Measurements from ENCODE around the gene CHAD. TPM values are rescaled to one million over a fixed set of nuclear protein-coding genes. Genes with fewer than 3 reads are reported as not detected.

Gene CHAD
- total and polyA plus RNA-seq, 2 of the 4 experiments (the other 2 are of a cell fraction), result 0.03 TPM; not detected in 1

GRCh38 chr17:50492214-50492613 lies 23.5 kb upstream of the CHAD start:
- H3K27me3 ChIP-seq (ENCODE audit: control insufficient read depth, insufficient read depth, low read length), result no peaks in the 10 kb centered on the region; the same call in none of the 2 replicates
- no peak overlapping the region for H3K27ac ChIP-seq (ENCODE audit: insufficient read depth, low read length)

More at GRCh38 chr17:50492214-50492613, 23.5 kb upstream of the CHAD start:
- no peak overlapping the region for H3K56ac ChIP-seq (ENCODE audit: extremely low read depth, insufficient read depth, low read length)
- H3K18ac ChIP-seq (ENCODE audit: low read depth, low read length), result no peak overlapping the region
- no TSS peak for BruUV-seq (replicated peaks)
- no peak overlapping the region for H3K4me2 ChIP-seq (ENCODE audit: low read depth, low read length)
- no peak overlapping the region for H2BK20ac ChIP-seq (ENCODE audit: low read depth, low read length)
- H3K9ac ChIP-seq (ENCODE audit: low read depth, low read length), result no peak overlapping the region
- no peak overlapping the region for H2AK5ac ChIP-seq (ENCODE audit: low read depth, low read length)
- no peaks in the 10 kb centered on the region; the same call in 1 of the 2 replicates for H3K36me3 ChIP-seq (ENCODE audit: control insufficient read depth, insufficient read depth, low read length)
- H2BK120ac ChIP-seq (ENCODE audit: low read depth, low read length), result no peak overlapping the region
- H4K8ac ChIP-seq (ENCODE audit: low read depth in 2 of 2, low read length in 2 of 2), result no peak overlapping the region
- no peak for DNase-seq
- H2BK5ac ChIP-seq (ENCODE audit: low read depth, low read length, poor library complexity, severe bottlenecking), result no peak overlapping the region
- no peak overlapping the region for H4K5ac ChIP-seq (ENCODE audit: low read depth, low read length)
- no peak overlapping the region for H4K91ac ChIP-seq (ENCODE audit: insufficient read depth, low read depth, low read length)
- no peak overlapping the region for H3K14ac ChIP-seq (replicated peaks; ENCODE audit: low read depth, low read length)
- H3K4ac ChIP-seq (ENCODE audit: low read depth, low read length), result no peak overlapping the region
- no peak overlapping the region for H2BK15ac ChIP-seq (ENCODE audit: low read depth, low read length)
- no peak for ATAC-seq (ENCODE audit: low read depth)
- no peak overlapping the region for H2AK9ac ChIP-seq (replicated peaks; ENCODE audit: low read depth, low read length, poor library complexity)
- no peaks in the 10 kb centered on the region for H3K4me1 ChIP-seq (ENCODE audit: control insufficient read depth, insufficient read depth, low read length)
- intact Hi-C loops (cut with micrococcal nuclease), result no loop called here
- no peaks in the 10 kb centered on the region for H3K79me1 ChIP-seq (ENCODE audit: low read depth in 1 of 2, low read length in 2 of 2)
- ChIA-PET POLR2A (ENCODE audit: unreplicated experiment) (no interaction called here), CTCF (interaction anchor here (1.4 kb wide), 1 partner anchor 13 kb away, joined by 4 read pairs; no protein-coding TSS in a partner anchor)
- no peak overlapping the region for H3K23ac ChIP-seq (ENCODE audit: low read depth, low read length)
- H3K9me3 ChIP-seq (ENCODE audit: control insufficient read depth, insufficient read depth, low read length), result no peaks in the 10 kb centered on the region
- H3K9me1 ChIP-seq (ENCODE audit: insufficient read depth, low read length), result no peaks in the 10 kb centered on the region
- no CpG with 5 or more reads among the region's 8 CpGs for WGBS, 2 experiments (ENCODE audit: extremely low coverage in 2 of 2, insufficient read length in 1 of 2)
- TF ChIP-seq MAFK (IDR thresholded peaks at IDR 0.05; ENCODE audit: low read depth, low read length) (no peak), CTCF (conservative IDR thresholded peaks at IDR 0.05; ENCODE audit: low read depth, low read length) (no peak), POLR2A (IDR thresholded peaks at IDR 0.05; ENCODE audit: low read depth, low read length) (no peak), MXI1 (IDR thresholded peaks at IDR 0.05; ENCODE audit: borderline replicate concordance, low read depth, low read length) (no peak), CEBPB (IDR thresholded peaks at IDR 0.05; ENCODE audit: low read depth, low read length) (no peak), BHLHE40 (IDR thresholded peaks at IDR 0.05; ENCODE audit: low read depth, low read length) (no peak), NFE2L2 (IDR thresholded peaks at IDR 0.05; ENCODE audit: low read depth, low read length) (no peak)
- no peak overlapping the region for H2AFZ ChIP-seq (replicated peaks; ENCODE audit: low read length, poor library complexity)
- H4K20me1 ChIP-seq (ENCODE audit: insufficient read depth, low read length), result no peaks in the 10 kb centered on the region
- dilution Hi-C loops (cut with HindIII; ENCODE audit: low sequenced_read_pairs, unreplicated experiment), result no loop called here
- in situ Hi-C loops (cut with MboI; ENCODE audit: low sequenced_read_pairs), result no loop called here
- H3K4me3 ChIP-seq (ENCODE audit: insufficient read depth, low read depth, low read length), result no peak overlapping the region
